Activated CD4-positive, alpha-beta T cell treated with anti-CD3 and anti-CD28 coated beads for 36 hours (primary cell): ENCODE results near the gene TSPAN5. TPM values are rescaled to one million over a fixed set of nuclear protein-coding genes. Genes with fewer than 3 reads are reported as not detected.

Experiments used
- ATAC-seq: fragments of 200-7000 bp; cut with Tn5 transposase; one replicate; pipeline ENCODE4 v1.10.0; 2021; ENCODE audit warnings: mild to moderate bottlenecking, moderate library complexity
- CTCF ChIA-PET: fragments of 350-600 bp; sonication (Branson Sonifier 250); formaldehyde crosslinking; loops from one replicate; lab custom pipeline; 2021; ENCODE audit warnings: antibody characterized with exemption; lab: Charles Lee
- POLR2A ChIA-PET: fragments of 350-600 bp; sonication (Branson Sonifier 250); formaldehyde crosslinking; loops from one replicate; lab custom pipeline; 2021; ENCODE audit warnings: antibody characterized with exemption, inconsistent platforms; lab: Charles Lee
- DNase-seq: peaks from one replicate; pipeline ENCODE4 v3.0.0-alpha.2; 2020
- H3K27ac Mint-ChIP-seq: one replicate; pipeline ENCODE4 v1.8.0; 2021; ENCODE audit warnings: mixed read lengths
- H3K27me3 Mint-ChIP-seq: one replicate; pipeline ENCODE4 v1.8.0; 2021; ENCODE audit warnings: mixed read lengths
- H3K36me3 Mint-ChIP-seq: one replicate; pipeline ENCODE4 v1.8.0; 2021; ENCODE audit warnings: low read depth, mixed read lengths
- H3K4me1 Mint-ChIP-seq: one replicate; pipeline ENCODE4 v1.8.0; 2021; ENCODE audit warnings: mixed read lengths
- H3K4me3 Mint-ChIP-seq: one replicate; pipeline ENCODE4 v1.8.0; 2021; ENCODE audit warnings: mild to moderate bottlenecking, moderate library complexity, mixed read lengths
- H3K9me3 Mint-ChIP-seq: one replicate; pipeline ENCODE4 v1.8.0; 2021; ENCODE audit warnings: low read depth, mixed read lengths
- intact Hi-C, 2 experiments: fragments of 100-400 bp; cut with DNase I in 1 of 2; cut with micrococcal nuclease in 1 of 2; formaldehyde crosslinking; loops; one replicate each; pipeline versions ENCODE4 v1.14.2 to v1.15.1; 2022 to 2024; cut with DNase I, micrococcal nuclease
- total RNA-seq, 2 experiments: library from RNA; stranded (reverse); gene quantifications; one replicate each; pipeline ENCODE4 v1.2.3, GENCODE V29; 2021

TSPAN5 gene
- total RNA-seq, 2 experiments from 2014 or later: 18.4 to 23.6 TPM

GRCh38 chr4:98673288-98673644, 14.9 kb upstream of the TSPAN5 start:
- POLR2A ChIA-PET: no interaction called here

GRCh38 chr4:98672583-98673287, 14.3 kb upstream of the TSPAN5 start:
- peak; percentile 45 for ATAC-seq
- DNase-seq: no peak
- H3K4me1 Mint-ChIP-seq: peaks cover 18% of the 10 kb centered on the region
- H3K27ac Mint-ChIP-seq: no peak overlapping the region
- peaks cover 9% of the 10 kb centered on the region for H3K27me3 Mint-ChIP-seq
- no peaks in the 10 kb centered on the region for H3K9me3 Mint-ChIP-seq
- CTCF ChIA-PET: interaction anchor here (0.6 kb wide), 1 partner anchor 56 kb away, joined by 3 read pairs; no protein-coding TSS in a partner anchor
- intact Hi-C loops: no loop called here
- POLR2A ChIA-PET: no interaction called here
- H3K4me3 Mint-ChIP-seq: no peak overlapping the region
- no peaks in the 10 kb centered on the region for H3K36me3 Mint-ChIP-seq

More at GRCh38 chr4:98673288-98673644, 14.9 kb upstream of the TSPAN5 start:
- intact Hi-C loops: no loop called here
- Mint-ChIP-seq H3K9me3 (no peaks in the 10 kb centered on the region), H3K4me1 (peaks cover 18% of the 10 kb centered on the region), H3K27ac (no peak overlapping the region), H3K4me3 (no peak overlapping the region), H3K36me3 (no peaks in the 10 kb centered on the region), H3K27me3 (peaks cover 9% of the 10 kb centered on the region)
- ATAC-seq: peak; percentile 60
- CTCF ChIA-PET: no interaction called here
- no peak for DNase-seq

- no peak for ATAC-seq
- CTCF ChIA-PET: interaction anchor here (0.7 to 1.6 kb wide), 2 partner anchors 13 to 25 kb away, joined by 3 to 4 read pairs; partner anchors contain the start of gene TSPAN5
- no peaks in the 10 kb centered on the region for H3K9me3 Mint-ChIP-seq
These were observed 12.7 kb upstream of the TSPAN5 start for GRCh38 chr4:98671131-98671530.

GRCh38 chr4:98670186-98670585, 11.8 kb upstream of the TSPAN5 start:
- Mint-ChIP-seq H3K4me1 (peaks cover 18% of the 10 kb centered on the region), H3K9me3 (no peaks in the 10 kb centered on the region), H3K27ac (no peak overlapping the region), H3K36me3 (no peaks in the 10 kb centered on the region), H3K27me3 (peaks cover 9% of the 10 kb centered on the region), H3K4me3 (no peak overlapping the region)
- ChIA-PET CTCF (interaction anchor here (1.3 to 1.6 kb wide), 3 partner anchors 12 to 202 kb away, joined by 3 to 4 read pairs (median 3); partner anchors contain the start of gene TSPAN5), POLR2A (no interaction called here)
- intact Hi-C loops: no loop called here
- DNase-seq: no peak
- ATAC-seq: peak; percentile 78

More at GRCh38 chr4:98671131-98671530, 12.7 kb upstream of the TSPAN5 start:
- POLR2A ChIA-PET: no interaction called here
- Mint-ChIP-seq H3K4me1 (peaks cover 18% of the 10 kb centered on the region), H3K36me3 (no peaks in the 10 kb centered on the region), H3K27ac (no peak overlapping the region), H3K4me3 (no peak overlapping the region), H3K27me3 (peaks cover 9% of the 10 kb centered on the region)
- no peak for DNase-seq
- intact Hi-C loops: no loop called here

- POLR2A ChIA-PET: no interaction called here
- Mint-ChIP-seq H3K27ac (no peak overlapping the region), H3K4me3 (no peak overlapping the region), H3K27me3 (peaks cover 9% of the 10 kb centered on the region), H3K9me3 (no peaks in the 10 kb centered on the region), H3K4me1 (peaks cover 22% of the 10 kb centered on the region), H3K36me3 (no peaks in the 10 kb centered on the region)
- ATAC-seq: no peak
- DNase-seq: no peak
- CTCF ChIA-PET: interaction anchor here (0.8 to 1.6 kb wide), 4 partner anchors 9 to 202 kb away, joined by 3 to 4 read pairs (median 3); partner anchors contain the start of gene TSPAN5
- intact Hi-C loops: no loop called here
These were observed 11.2 kb upstream of the TSPAN5 start for GRCh38 chr4:98669577-98669976.

- ChIA-PET POLR2A (no interaction called here), CTCF (no interaction called here)
- Mint-ChIP-seq H3K4me3 (no peak overlapping the region), H3K4me1 (peaks cover 45% of the 10 kb centered on the region), H3K27ac (no peak overlapping the region), H3K36me3 (peaks cover 2% of the 10 kb centered on the region), H3K27me3 (no peaks in the 10 kb centered on the region), H3K9me3 (no peaks in the 10 kb centered on the region)
- ATAC-seq (no peak), DNase-seq (peak; percentile 35)
- intact Hi-C loops: loop anchor here (5.0 kb wide), 3 partner anchors 198 to 1282 kb away; partner anchors contain the start of gene DNAJB14 (in 1 of the 2)
These were observed 6.5 kb upstream of the TSPAN5 start for GRCh38 chr4:98664959-98665358.

- CTCF ChIA-PET: interaction anchor here (0.6 to 1.7 kb wide), 6 partner anchors 23 to 195 kb away, joined by 3 to 6 read pairs (median 3); no protein-coding TSS in a partner anchor
- H3K27me3 Mint-ChIP-seq: no peaks in the 10 kb centered on the region
- H3K4me3 Mint-ChIP-seq: peak overlapping the region; percentile 63
- POLR2A ChIA-PET: interaction anchor here (0.6 to 1.8 kb wide), 6 partner anchors 12 to 332 kb away, joined by 3 to 10 read pairs (median 3); partner anchors contain the start of gene METAP1
- peaks cover 57% of the 10 kb centered on the region for H3K4me1 Mint-ChIP-seq
- intact Hi-C loops: loop anchor here (1.0 to 5.0 kb wide), 16 partner anchors 25 to 1284 kb away; partner anchors contain the start of genes ADH5 (in 1 of the 2), DNAJB14 (in 1 of the 2), EIF4E (in 1 of the 2) and RAP1GDS1 (in 1 of the 2)
- peak; percentile 73 for ATAC-seq
- DNase-seq: peak; percentile 80
- no peaks in the 10 kb centered on the region for H3K9me3 Mint-ChIP-seq
- peaks cover 2% of the 10 kb centered on the region for H3K36me3 Mint-ChIP-seq
- H3K27ac Mint-ChIP-seq: peak overlapping the region; percentile 99
These were observed 5.0 kb upstream of the TSPAN5 start for GRCh38 chr4:98663226-98664006.

- H3K4me1 Mint-ChIP-seq: peaks cover 57% of the 10 kb centered on the region
These were observed 4.3 kb upstream of the TSPAN5 start for GRCh38 chr4:98662626-98663225.

GRCh38 chr4:98662055-98662453, 3.6 kb upstream of the TSPAN5 start:
- H3K4me1 Mint-ChIP-seq: peaks cover 57% of the 10 kb centered on the region
- no peak for ATAC-seq
- H3K36me3 Mint-ChIP-seq: peaks cover 2% of the 10 kb centered on the region
- POLR2A ChIA-PET: interaction anchor here (1.8 kb wide), 1 partner anchor 60 kb away, joined by 7 read pairs; no protein-coding TSS in a partner anchor
- no peak for DNase-seq
- intact Hi-C loops: loop anchor here (2.0 to 5.0 kb wide), 5 partner anchors 151 to 1285 kb away; partner anchors contain the start of genes DNAJB14 (in 1 of the 2) and STPG2 (in 1 of the 2)
- H3K27ac Mint-ChIP-seq: peak overlapping the region; percentile 69
- no peaks in the 10 kb centered on the region for H3K27me3 Mint-ChIP-seq
- CTCF ChIA-PET: interaction anchor here (0.5 to 1.7 kb wide), 2 partner anchors 96 to 152 kb away, joined by 3 to 5 read pairs; no protein-coding TSS in a partner anchor
- no peak overlapping the region for H3K4me3 Mint-ChIP-seq
- no peaks in the 10 kb centered on the region for H3K9me3 Mint-ChIP-seq

More at GRCh38 chr4:98662626-98663225, 4.3 kb upstream of the TSPAN5 start:
- DNase-seq (peak; percentile 60), ATAC-seq (peak; percentile 23)
- Mint-ChIP-seq H3K36me3 (peaks cover 2% of the 10 kb centered on the region), H3K27ac (peak overlapping the region; percentile 99), H3K9me3 (no peaks in the 10 kb centered on the region), H3K27me3 (no peaks in the 10 kb centered on the region), H3K4me3 (peak overlapping the region; percentile 63)
- intact Hi-C loops: loop anchor here (1.0 to 5.0 kb wide), 16 partner anchors 26 to 1285 kb away; partner anchors contain the start of genes ADH5 (in 1 of the 2), DNAJB14 (in 1 of the 2), EIF4E (in 1 of the 2) and RAP1GDS1 (in 1 of the 2)
- POLR2A ChIA-PET: interaction anchor here (0.9 to 1.8 kb wide), 4 partner anchors 12 to 233 kb away, joined by 3 to 10 read pairs (median 5); no protein-coding TSS in a partner anchor
- CTCF ChIA-PET: interaction anchor here (0.6 to 1.7 kb wide), 5 partner anchors 23 to 180 kb away, joined by 3 to 6 read pairs (median 3); no protein-coding TSS in a partner anchor

GRCh38 chr4:98661371-98662054, 3.1 kb upstream of the TSPAN5 start:
- Mint-ChIP-seq H3K36me3 (peaks cover 7% of the 10 kb centered on the region), H3K27ac (peak overlapping the region; percentile 7), H3K4me3 (no peak overlapping the region), H3K4me1 (peaks cover 62% of the 10 kb centered on the region), H3K27me3 (no peaks in the 10 kb centered on the region), H3K9me3 (no peaks in the 10 kb centered on the region)
- CTCF ChIA-PET: interaction anchor here (0.5 to 1.9 kb wide), 2 partner anchors 59 to 95 kb away, joined by 3 to 6 read pairs; no protein-coding TSS in a partner anchor
- POLR2A ChIA-PET: no interaction called here
- DNase-seq (no peak), ATAC-seq (no peak)
- intact Hi-C loops: loop anchor here (2.0 to 5.0 kb wide), 5 partner anchors 151 to 1286 kb away; partner anchors contain the start of genes DNAJB14 (in 1 of the 2) and STPG2 (in 1 of the 2)
